Right renal pelvis (tissue), 4 donors: Measurements from ENCODE around the gene WFIKKN2. TPM values are rescaled to one million over a fixed set of nuclear protein-coding genes. Genes with fewer than 3 reads are reported as not detected.
"Not testable (repeated sequence)": the region's sequence is repeated elsewhere in the genome, so short reads cannot be mapped to it uniquely, and the experiment has no call there.

ENCODE experiments used
- DNase-seq, 4 donors: peaks; one replicate each; pipeline ENCODE4 v3.0.0-alpha.2; 2013; ENCODE audit warnings: low read depth in 4 of 4, low spot score in 3 of 4, missing footprints in 1 of 4
- polyA plus RNA-seq, 4 donors: library from polyadenylated mRNA; unstranded; fragments of 120-200 nt; gene quantifications; one replicate each; pipeline ENCODE4 v1.2.1, GENCODE V29; 2013; ENCODE audit not compliant: insufficient read length in 4 of 4

WFIKKN2 gene
- 1 to 10 TPM in 3 of 4 donors, under 1 TPM in 1; 0.89 to 1.6 (median 1.3) TPM for polyA plus RNA-seq

- no peak for DNase-seq
Measured at GRCh38 chr17:50835301-50836234, at the start of gene WFIKKN2. Gene WFIKKN2, plus strand, starts transcription at chr17:50835586. Its CDS starts 352 bp downstream, at chr17:50835938.

GRCh38 chr17:50785946-50786570 is 49.3 kb upstream of the WFIKKN2 start:
- DNase-seq, result no peak

- DNase-seq, result no peak
Measured at GRCh38 chr17:50787106-50787505, 48.3 kb upstream of the WFIKKN2 start.

GRCh38 chr17:50790618-50791017 is 44.8 kb upstream of the WFIKKN2 start:
- DNase-seq, result no peak

GRCh38 chr17:50792132-50792531 is 43.3 kb upstream of the WFIKKN2 start:
- no peak for DNase-seq

GRCh38 chr17:50793007-50793406 is 42.4 kb upstream of the WFIKKN2 start:
- DNase-seq, result no peak

- DNase-seq, result no peak
Measured at GRCh38 chr17:50794361-50794760, 41.0 kb upstream of the WFIKKN2 start.

GRCh38 chr17:50797135-50797810 is 38.1 kb upstream of the WFIKKN2 start:
- no peak for DNase-seq

- no peak for DNase-seq
Measured at GRCh38 chr17:50798424-50799288, 36.7 kb upstream of the WFIKKN2 start.

- no peak for DNase-seq
Measured at GRCh38 chr17:50799582-50799981, 35.8 kb upstream of the WFIKKN2 start.

- DNase-seq, result no peak
Measured at GRCh38 chr17:50800196-50800700, 35.1 kb upstream of the WFIKKN2 start.

GRCh38 chr17:50802609-50803571 is 32.5 kb upstream of the WFIKKN2 start:
- no peak for DNase-seq

GRCh38 chr17:50803676-50804075 is 31.7 kb upstream of the WFIKKN2 start:
- DNase-seq, result no peak

- not testable (repeated sequence) for DNase-seq
Measured at GRCh38 chr17:50804749-50805475, 30.5 kb upstream of the WFIKKN2 start.

GRCh38 chr17:50805486-50805885 is 29.9 kb upstream of the WFIKKN2 start:
- no peak for DNase-seq

- DNase-seq, result no peak
Measured at GRCh38 chr17:50806141-50806643, 29.2 kb upstream of the WFIKKN2 start.

GRCh38 chr17:50807009-50807408 is 28.4 kb upstream of the WFIKKN2 start:
- no peak for DNase-seq

- DNase-seq, result no peak
Measured at GRCh38 chr17:50807675-50808074, 27.7 kb upstream of the WFIKKN2 start.
